H54 (cell line): ENCODE data around the gene MED17.

ENCODE experiments used
- DNase-seq: peaks from one replicate; pipeline ENCODE4 v3.0.0; 2011; ENCODE audit warnings: low spot score, mixed read lengths; ENCODE audit not compliant: insufficient read length
- FAIRE-seq: peaks from 3 replicates; lab custom pipeline; 2011; peaks lifted over from hg19 to GRCh38; lab: Jason Lieb, UNC
- POLR2A ChIP-seq: IDR thresholded peaks from 2 replicates; pipeline ENCODE4 v1.6.1; 2011; ENCODE audit warnings: low read depth, mild to moderate bottlenecking, low read length

The MED17 gene

GRCh38 chr11:93843906-93844305 is 59.8 kb downstream of the MED17 start:
- DNase-seq (no peak), FAIRE-seq (no peak)
- TF ChIP-seq POLR2A: no peak

- TF ChIP-seq POLR2A: no peak
- FAIRE-seq (no peak), DNase-seq (no peak)
Observed at GRCh38 chr11:93844568-93844967, 60.5 kb downstream of the MED17 start.

DNA sequence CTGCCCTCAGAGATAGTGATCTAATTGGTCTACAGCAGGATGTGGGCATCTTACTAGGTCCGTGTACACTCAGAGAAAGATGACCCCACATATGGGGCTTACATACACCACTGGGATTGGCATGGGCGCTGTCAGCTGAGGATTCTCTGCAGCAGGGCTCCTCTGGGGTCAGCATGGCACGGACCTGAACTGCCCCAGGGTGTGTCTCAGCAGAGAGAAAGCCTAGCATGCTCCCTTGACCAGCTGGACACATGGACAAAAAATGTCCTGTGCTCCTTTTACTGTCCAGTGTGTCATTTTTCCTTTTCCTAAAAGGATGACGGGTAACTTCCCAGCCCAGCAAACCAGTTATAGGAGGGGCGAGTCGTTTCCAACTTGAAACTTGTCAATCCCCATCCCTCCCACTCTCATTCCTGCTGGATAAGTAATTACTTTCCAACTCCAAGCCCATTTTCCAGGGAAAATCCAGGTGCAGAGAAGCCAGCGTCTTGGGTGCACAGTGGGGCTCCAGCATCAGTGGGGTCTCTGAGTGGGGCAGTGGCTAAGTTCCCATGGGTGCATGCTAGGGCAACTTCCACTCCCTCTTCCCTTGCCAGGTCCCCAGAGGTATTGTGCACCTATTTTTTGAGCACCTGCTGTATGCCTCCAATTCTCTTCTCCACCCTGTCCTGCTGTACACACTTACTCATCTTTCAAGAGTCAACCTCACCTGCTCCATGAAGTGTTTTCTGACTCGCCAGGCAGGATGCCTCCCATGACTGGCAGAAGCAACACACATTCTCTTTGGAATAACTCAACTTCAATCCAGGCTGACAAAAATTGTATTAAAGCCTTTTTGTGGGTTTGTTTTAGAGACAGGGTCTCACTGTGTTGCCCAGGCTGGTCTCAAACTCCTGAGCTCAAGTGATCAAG is 61.4 kb downstream of the MED17 start:
- TF ChIP-seq POLR2A: no peak
- DNase-seq (no peak), FAIRE-seq (no peak)

GRCh38 chr11:93846411-93846810 is 62.3 kb downstream of the MED17 start:
- no peak for TF ChIP-seq POLR2A
- FAIRE-seq: no peak
- DNase-seq: no peak

DNA sequence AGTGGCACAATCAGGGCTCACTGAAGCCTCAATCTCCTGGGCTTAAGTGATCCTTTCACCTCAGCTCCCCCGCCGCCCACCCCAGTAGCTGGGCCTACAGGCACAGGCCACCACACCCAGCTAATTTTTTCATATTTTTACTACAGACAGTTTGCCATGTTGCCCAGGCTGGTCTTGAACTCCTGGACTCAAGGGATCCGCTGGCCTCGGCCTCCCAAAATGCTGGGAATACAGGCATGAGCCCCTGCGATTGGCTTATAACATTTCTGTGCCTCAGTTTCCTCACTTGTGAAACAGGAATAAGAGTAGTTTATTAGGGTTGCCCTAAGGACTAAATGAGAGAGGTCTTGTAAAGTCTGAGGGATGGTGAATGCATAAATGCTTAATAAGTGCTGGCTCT is 65.1 kb downstream of the MED17 start:
- TF ChIP-seq POLR2A: no peak
- no peak for DNase-seq
- FAIRE-seq: no peak

- FAIRE-seq (no peak), DNase-seq (no peak)
- TF ChIP-seq POLR2A: no peak
Observed at GRCh38 chr11:93849751-93850593, 65.9 kb downstream of the MED17 start.

- no peak for TF ChIP-seq POLR2A
- FAIRE-seq (no peak), DNase-seq (no peak)
Observed at GRCh38 chr11:93850594-93851018, 66.5 kb downstream of the MED17 start, which contains the start of gene VSTM5. Gene VSTM5, minus strand, starts transcription at chr11:93850618. Its CDS starts 116 bp downstream, at chr11:93850502.

DNA sequence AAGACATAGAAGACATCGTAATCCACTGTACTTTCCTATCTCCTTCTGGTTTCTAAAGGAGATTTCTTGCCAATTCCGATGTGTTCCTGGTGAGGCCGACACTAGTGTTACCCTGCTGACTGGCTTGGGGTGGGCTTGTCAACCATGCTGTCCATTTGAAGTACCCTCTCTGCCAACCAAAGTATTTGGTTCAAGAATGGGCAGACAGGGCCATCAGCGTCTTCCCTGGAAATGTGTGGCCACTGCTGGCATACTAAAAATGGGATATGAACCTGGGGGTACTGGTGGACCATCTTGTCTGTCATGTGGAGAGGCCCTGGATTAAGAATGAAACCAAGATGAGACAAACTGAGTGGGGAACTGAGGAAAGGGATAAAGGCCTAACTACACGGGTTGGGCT is 68.2 kb downstream of the MED17 start:
- no peak for TF ChIP-seq POLR2A
- FAIRE-seq (no peak), DNase-seq (no peak)

DNA sequence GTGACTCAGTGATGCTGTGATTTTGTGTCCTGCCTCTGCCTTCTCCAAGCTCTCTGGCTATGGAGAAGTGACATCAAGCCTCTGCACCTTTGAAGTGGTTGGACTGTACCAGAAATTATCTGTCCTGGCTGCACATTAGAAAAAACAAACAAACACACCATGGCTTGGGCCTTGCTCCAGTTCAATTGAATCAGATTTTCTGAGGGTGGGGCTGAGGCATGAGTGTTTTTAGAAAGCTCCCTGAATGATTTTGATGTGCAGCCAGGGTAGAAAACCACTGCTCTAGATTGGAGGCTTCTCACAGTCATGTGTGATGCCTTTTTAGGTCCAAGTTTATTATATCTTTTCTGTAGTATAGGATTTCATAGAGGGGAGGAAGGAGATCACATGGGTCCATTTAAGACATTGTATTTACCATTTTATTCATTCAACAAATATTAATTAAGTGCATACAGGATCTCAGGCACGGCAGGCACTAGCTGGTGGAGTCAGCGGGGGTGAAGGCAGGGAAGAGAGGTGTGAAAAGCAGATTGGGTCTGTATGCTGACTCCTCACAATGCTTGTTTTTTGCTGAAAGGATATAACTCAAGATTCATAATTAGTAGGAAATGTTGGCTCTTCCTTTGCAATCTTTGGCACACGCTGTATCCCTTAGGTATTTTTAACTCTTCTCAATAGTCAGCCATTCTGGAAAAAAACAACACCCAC is 73.5 kb downstream of the MED17 start:
- FAIRE-seq: no peak
- TF ChIP-seq POLR2A: no peak
- DNase-seq: no peak

GRCh38 chr11:93858121-93858775 is 74.2 kb downstream of the MED17 start:
- DNase-seq: no peak
- FAIRE-seq: no peak
- TF ChIP-seq POLR2A: no peak

DNA sequence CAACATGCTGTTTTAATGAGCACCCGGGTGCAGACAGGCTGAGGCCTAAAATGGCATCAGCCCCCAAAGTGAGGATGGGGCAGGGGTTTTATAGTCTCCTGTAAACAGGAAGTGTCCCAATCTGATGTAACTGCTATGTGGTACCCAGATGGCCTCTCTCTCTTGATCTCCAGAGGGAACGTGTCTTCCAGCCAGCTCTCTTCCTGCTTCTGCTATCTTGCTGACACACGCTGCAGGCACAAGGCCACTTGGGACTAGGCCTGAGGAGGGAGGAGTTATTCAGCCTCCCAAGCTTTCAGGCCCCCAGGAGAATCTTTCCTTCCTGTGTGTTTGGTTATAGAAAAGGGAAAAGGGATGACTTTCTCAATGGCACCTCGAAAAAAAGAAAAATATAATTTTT is 77.7 kb downstream of the MED17 start:
- DNase-seq (no peak), FAIRE-seq (no peak)
- TF ChIP-seq POLR2A: no peak
